T-helper 2 cell (primary cell): Measurements from ENCODE around the gene PTGES2.

Experiments used
- DNase-seq, 5 experiments: peaks; one replicate each; pipeline versions ENCODE4 v3.0.0 to v3.0.0-alpha.2; 2012 to 2022

Gene PTGES2

DNA sequence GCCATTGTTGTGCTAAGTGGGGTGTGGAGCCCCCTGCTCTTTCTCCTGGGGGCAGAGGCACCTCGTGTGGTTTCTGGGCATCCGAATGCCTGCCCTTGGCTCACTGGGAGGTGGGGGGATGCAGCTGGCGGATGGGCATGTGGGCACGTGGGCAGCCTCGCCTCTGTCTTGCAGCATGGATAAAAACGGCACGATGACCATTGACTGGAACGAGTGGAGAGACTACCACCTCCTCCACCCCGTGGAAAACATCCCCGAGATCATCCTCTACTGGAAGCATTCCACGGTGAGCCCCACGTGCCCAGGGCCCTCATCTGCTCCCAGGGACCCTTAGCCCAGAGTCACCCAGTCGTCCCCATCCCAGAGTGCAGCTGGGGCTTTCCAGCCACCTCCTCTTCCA lies 25.3 kb downstream of the PTGES2 start:
- no peak for DNase-seq

DNA sequence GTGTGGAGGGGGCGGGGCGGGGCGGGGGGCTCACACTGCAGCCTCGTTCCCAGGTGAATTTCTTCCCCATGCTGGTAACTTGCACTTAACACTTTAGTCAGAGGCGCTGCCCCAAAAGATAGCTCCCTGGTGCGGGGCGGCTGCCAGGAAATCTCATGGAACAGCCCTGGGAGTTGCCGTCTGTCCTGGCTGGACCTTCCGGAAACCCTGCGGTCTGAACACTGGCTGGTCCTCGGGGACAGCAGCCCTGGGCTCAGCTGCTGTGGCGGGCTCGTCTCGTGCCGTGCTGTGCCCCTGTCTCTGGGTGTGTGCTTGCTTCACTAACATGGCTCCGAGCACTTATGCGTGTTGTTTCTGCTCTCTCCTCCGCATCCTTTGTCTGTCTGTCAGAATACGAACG lies 25.8 kb downstream of the PTGES2 start:
- DNase-seq: no peak

DNA sequence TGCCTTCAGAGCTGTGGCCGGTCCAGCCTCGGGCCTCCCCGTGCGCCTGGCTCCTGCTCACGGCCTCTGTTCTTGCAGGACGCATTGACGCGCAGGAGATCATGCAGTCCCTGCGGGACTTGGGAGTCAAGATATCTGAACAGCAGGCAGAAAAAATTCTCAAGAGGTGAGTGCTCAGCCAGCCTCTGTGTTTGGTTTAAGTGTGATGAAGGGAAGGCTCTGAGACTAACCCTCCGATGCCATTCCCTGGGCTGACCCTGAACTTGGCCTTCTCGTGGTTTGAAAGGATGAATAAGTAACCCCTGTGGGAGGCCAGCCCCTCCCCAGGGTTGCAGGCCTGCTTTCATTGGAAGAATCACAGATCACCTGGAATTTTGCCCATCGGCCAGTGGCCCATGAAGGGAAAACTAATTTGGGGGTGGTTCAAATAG lies 26.3 kb downstream of the PTGES2 start:
- no peak for DNase-seq

DNA sequence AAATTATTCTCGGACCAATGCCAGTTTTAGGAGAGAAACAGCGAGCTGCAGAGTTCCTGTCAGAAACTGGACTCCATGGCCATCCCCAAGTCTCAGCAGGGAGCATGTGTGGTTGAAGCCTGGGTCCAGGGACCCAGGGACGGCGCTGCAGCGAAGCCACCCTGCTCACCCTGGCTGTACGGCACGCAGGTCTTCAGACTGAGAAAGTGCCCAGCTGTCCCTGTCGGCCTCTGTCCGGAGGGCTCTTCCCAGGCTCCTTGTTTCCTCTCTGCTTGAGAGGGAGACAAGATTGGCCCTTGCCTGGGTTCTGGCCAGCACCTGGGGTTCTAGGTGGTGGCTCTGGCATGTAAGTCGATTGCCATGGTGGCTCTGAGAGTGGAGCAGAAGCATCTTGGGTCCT lies 26.9 kb downstream of the PTGES2 start:
- DNase-seq: no peak

DNA sequence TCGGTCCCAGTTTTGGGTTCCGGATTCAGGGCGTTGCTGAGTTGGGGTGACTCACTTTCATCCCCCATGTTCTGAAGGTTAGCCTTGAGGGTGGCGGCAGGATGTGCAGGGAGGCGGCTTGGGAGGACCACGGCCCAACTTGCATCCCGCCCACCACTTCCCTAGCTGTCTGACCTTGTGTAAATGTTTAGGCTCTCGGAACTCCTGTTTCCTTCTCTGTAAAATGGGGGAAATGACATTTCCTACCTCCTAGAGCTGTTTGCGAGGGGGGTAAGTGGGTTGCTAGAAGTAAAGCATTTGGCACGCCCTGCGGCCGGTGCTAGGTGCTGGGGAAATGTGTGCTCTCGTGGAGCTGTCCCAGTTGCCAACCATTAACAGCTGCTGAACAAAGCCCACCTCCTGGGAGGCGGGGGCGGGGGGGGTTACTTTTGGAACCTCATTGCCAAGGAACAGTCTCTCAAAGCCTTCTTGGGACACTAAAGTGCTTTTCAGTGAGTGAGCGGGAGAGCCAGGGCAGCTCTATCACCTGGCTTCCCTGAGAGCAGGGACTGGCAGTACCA lies 27.5 kb downstream of the PTGES2 start:
- no peak for DNase-seq

DNA sequence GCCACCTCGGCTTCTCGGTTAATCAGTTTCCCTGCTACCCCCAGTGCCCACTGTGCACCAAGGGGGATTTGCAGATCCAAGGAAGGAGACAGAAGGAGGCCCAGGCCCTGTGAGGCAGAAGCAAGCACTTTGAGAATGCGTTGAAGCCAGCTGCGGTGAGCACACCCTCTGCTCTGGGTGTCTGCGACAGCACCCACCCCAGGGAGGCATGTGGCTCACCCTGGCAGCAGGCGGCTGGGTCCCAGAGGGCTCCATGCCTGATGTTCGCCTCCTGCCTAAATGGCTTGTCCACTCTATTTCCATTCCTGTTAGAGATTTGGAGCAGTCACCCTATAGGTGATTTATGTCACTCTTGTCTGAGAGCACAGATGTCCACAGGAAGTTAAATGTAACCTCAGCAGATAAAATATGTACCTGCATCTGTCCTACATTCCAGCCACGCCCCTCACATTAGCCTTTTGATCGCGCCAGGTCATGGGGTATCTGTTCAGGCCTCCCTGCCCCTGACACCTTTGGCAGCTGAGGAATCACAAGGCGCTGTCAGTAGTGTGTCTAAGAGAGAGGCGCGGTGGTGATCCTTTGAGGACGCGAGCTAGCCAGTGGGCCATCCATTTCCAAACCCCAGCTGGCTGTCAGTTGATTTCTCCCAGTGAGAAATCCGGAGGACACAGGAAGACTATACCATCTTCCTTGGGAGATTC lies 28.1 kb downstream of the PTGES2 start:
- no peak for DNase-seq

DNA sequence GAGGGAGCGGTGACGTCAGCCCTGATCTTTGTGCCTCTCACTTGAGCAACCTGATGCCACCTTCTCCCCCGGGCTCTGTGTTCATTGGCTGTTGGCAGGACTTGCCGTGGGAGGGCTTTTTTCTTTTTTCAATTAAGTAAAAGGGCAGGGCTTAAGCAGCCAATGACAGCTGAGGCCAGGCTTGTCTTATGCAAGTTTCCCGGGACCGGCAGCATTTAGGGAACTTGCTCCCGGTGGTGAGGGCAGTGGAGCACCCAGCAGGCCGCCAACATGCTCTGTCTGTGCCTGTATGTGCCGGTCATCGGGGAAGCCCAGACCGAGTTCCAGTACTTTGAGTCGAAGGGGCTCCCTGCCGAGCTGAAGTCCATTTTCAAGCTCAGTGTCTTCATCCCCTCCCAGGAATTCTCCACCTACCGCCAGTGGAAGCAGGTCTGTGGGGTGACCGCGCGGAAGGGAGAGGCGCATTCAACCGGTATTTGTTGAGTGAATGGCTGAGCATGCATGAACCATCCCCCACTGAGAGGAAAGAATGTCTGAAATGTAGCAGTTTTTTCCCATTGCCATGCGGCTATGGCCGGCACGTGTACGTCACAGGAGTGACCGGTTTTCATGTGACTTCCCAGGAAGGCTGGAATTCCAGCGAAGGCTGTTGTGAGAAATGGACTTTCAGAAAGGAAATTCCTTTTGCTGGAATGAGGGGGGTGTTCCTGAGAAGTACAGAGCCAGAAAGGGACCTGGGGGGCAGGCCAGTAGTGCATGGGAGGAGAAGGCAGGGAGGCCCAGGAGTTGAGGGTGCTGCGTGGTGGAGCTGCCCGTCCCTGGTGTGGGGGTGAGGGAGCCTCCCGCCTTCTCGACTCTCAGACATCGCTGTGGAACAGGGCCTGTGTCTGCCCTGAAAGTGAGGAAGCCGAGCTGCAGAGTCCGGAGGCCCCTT lies 29.0 kb downstream of the PTGES2 start:
- DNase-seq: peak in 3 of 5 experiments; percentile 29 to 46 (median 39)

DNA sequence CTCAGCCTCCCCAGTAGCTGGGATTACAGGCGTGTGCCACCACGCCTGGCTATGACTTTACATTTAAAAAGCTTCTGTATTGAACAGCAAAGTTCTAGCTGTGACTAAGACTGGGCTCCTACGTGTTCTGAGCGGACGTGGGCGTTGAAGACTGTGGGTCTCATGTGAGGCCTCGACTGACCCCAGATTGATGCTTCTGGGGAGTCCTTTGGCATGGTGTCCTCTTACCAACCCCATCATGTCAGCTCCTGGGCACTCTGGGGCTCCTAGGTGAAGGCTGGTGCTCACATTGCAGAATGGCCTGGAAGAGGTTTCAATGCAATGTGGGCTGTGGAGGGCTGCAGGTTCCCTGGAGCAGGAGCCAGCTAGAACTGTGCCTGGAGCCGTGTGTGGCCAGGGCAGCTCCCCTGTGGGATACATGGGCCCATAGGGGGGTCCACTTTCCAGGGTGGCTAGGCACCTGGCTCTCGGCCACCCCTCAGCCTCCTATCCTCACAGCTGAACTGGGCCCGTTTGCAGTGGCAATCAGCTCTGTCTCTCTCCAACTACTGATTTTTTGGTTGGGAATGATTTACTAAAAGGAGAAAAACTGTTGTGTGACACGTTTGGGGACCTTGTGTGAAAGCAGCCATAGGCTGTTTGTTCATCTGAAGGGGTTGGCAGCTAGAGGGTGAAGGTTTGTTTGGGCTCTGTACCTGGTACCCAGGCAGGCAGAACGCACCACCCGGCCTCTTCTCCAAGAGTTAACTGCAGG lies 29.8 kb downstream of the PTGES2 start:
- DNase-seq: no peak

DNA sequence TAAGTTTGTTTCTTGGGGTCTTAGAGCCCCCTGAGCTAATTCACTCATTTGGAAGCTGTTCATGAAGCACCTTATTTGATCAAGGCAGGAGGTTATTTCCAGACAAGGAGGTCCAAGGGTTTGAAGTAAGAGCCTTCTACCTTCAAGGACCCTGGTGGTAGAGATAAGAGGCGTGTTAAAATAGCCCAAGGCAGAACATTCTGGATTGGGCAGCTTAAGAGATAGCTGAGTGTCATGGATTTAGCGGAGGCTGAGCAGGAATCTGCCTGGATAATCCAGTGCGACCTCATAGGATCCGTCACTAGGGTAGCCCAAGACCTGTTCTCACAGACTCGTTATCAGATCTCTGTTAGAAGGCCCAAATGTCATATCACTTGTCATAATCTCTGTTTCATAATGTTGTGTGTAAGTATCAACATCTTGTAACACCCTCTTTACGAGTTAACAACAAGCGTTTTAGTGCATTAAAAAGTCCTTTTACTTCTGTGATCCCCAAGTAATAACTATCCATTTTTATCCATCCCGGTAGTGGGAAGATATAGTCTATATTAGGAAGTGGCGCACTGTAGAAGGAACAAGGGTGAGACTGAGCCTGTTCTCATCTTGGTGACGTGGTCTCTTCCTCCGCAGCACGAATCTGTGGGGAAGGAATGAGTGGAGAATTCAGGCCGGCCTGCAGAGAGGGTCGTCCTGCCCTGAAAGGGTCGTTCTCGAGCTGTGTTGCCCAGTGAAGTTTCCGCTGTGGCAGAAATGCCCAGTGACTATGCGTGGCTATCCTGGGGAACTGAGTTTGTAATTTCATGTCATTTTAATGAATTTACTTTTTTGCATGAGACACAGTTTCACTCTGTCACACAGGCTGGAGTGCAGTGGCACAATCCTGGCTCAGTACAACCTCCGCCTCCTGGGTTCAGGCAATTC lies 30.7 kb downstream of the PTGES2 start:
- no peak for DNase-seq

DNA sequence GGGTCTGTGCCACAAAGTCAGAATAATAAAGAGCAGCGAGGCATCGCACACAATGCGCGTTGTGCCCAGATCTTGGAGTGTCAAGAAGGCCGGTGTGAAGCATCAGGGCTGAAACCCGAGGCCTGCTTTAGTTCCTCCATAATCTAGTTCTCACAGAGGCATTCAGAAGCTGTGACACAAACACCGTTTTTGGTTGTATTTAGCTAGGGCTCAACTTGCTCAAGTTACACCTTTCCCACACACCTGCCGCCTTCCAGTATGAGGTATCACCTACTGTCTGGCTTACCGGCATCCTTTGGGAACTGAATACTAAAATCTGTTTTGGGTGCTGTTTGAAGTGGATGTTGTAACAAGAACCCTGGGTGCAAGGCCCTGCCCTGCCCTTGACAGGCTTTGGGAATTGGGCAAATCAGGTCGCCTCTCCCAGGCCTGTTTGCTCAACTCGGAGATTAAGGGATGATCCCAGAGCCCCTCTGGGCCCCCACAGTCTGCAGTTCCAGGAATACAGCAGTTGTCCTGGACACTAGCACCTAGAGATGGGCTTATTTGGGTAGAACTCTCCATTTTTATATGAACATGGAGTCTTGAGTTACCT lies 32.5 kb downstream of the PTGES2 start:
- no peak for DNase-seq

DNA sequence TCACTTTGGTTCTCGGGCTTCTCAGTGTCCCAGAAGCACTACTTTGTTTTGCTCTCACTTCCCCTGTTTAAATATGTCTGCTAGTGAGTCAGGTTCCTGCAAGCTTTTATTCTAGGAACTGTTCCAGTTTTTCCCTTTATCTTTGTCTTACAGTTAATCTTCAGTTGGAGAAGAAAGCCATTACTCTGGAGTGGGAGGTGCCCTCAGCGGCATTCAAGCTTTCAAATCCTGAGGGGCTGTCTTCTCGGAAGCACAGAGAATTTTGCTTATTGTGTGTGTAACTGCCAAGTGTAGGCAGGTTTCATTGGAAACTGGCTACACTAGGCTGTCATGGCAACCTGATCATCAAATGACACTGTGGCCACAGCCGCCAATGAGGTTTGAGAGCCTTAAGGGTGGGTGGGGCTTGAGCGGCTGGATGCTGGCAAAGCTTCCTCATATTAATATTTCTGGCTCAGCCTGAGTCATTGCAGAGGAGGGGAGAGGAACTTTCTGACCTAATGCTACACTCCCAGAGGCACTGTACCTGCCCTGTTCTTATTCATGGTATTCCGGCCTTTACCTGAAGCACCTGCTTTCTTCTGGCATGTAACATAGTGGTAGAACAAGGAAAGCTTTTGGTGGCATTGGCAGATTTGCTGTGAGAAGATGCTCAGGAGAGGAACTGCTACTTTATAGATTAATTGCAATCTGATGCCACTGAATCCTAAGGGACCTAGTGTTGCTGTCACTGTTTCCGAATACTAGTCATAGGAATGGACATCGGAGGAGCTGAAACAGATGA lies 33.2 kb downstream of the PTGES2 start:
- DNase-seq: peak in 3 of 5 experiments; percentile 66 to 85 (median 76)

DNA sequence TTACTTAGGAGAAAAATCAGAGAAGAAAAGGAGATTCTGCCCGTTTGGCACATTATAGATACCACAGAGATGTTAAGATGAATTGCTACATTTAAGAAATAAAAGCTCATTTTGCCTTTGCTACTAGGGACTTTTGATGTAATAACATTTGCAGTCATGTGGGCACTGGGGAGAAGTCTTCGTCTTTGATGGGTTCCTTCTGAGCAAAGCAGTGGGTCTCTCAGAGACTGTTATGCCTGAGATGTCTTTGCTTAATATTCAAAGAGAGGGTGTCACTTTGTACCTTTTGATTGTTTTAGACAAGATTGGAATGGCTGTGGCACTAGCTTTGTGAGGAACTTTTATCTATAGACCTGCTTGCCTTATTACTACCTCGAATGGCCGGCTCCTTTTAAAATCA lies 34.5 kb downstream of the PTGES2 start:
- no peak for DNase-seq

DNA sequence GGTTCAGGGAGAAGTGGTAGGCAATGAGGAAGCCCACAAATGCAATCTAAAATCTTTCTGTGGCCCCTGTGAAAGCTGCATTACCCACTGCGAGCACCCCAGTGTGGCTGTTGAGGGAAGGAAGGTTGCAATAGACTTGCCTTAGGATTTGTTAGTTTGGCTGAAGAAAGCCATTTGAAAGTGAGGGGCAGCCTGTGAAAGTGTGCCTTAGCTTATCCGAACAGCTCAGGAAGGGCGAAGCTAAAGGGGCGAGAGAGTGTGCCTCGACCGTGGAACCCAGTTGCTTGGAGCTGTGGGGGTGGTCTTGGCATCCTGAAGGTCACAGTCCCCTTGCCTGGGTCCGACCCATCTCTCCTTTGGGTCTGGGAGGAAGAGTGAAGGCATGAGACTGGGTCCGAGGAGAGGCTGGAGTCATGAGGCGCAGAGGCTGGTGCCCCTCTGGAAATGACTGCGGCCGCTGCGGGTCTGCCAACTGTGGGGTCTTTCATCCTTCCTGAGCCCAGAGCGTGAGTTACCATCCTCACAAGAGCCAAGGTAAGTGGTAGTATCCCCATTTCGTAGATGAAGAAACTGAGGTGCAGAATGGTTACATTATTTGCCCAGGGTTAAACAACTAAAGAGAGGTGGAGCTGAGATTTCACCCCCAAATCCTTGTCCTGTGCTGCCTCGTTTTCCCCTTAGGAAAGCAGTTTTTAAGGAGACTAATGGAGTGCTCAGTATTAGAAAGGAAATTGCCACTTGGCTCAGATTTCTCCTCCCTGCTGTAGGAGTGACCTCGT lies 35.1 kb downstream of the PTGES2 start:
- DNase-seq: no peak

DNA sequence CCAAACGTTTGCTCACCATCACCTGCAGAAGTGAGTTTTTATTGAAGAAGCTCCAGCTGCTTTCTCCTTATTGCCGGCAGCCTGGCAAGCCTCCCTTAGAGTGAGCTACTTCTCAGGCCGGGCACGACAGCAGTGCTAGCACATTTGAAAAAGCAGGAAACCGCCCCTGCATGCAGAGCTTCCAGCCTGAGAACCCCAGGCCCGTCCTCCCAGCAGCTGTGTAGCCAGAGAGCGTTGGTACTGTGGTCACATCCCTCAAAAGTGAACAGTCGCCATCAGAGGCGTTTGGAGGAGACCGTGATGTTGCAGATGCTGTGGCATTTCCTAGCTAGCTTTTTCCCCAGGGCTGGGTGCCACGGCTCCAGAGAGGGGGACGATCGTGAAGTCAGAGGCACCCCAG lies 36.0 kb downstream of the PTGES2 start:
- DNase-seq: no peak

DNA sequence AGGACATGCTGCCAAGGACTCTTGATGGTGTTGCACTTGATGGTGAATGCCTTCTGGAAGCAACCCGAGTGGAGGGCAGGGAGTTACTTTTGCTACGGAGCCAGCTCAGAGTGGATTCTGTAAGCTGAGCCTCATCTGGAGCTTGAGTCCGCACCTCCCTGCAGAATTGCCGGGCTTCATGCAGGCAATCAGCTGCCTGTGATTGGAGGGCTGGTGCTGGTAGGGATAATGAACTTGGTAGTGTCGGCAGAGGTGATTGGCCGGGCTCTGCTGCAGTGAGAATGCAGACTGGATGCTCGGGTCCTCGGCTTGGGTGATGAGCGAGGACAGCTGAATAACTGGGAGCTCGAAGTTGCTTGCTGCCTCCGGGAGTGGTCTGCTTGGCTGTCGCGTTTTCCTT lies 36.4 kb downstream of the PTGES2 start:
- DNase-seq: no peak

DNA sequence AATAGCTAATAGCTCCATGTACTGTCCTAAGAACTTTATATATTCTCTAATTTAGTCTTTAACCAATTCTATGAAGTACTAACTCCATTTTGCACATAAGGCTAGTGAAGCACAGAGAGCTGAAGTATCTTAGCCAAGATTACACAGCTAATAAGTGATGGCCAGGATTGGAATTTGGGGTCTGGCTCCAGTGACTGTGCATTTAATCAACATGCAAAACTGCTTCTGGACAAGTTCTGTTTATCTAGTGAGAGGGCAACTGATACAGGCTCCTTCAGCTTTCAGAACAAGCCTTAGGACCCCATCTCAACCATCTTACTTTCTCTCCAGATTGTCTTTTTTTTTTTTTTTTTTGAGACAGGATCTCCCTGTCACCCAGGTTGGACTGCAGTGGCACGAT lies 38.2 kb downstream of the PTGES2 start:
- no peak for DNase-seq

DNA sequence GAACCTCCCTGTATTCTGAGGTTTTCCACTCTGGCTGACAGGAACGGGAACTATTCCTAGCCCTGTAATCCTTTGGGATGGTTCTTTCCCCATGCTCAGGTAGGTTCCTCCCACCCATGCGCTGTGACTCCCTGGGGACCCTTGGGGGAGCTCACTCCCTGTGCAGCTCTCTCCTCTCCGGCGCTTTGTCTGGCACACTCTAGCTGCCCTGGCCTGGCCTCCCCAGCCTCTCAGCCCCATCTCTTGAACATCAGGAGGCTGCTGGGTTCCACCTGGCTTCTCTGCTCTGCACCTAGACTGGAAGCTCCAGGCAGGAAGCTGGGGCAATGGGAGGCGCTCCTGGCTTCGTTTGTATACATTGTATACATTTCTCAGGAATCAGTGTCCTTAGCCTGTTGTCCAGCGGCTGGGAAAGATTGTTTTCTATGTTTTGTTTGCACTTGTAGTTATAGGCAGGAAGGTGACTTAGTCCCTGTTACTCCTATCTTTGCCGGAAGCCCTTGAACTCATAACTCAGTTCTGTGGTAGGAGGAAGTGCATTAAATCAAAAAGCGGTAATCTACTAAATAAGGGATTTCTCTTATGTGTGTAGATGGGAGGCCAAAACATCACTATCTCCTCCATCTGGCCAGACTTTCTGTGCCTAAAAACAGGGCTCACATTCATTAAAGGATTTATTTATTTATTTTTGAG lies 39.1 kb downstream of the PTGES2 start:
- DNase-seq: peak in 1 of 5 experiments; percentile 51

DNA sequence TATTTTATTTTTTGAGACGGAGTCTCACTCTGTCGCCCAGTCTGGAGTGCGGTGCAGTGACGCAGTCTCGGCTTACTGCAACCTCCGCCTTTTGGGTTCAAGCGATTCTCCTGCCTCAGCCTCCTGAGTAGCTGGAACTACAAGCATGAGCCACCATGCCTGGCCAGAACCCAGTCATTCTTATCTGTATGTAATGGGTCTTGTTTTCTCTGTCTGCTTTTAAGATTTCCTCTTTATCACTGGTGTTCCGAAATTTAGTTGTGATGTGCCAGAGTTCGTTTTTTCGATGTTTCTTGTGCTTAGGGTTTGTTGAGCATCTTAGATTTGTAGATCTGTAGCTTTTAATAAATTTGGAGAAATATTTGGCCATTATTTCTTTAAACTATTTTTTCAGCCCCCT lies 40.3 kb downstream of the PTGES2 start:
- DNase-seq: no peak

DNA sequence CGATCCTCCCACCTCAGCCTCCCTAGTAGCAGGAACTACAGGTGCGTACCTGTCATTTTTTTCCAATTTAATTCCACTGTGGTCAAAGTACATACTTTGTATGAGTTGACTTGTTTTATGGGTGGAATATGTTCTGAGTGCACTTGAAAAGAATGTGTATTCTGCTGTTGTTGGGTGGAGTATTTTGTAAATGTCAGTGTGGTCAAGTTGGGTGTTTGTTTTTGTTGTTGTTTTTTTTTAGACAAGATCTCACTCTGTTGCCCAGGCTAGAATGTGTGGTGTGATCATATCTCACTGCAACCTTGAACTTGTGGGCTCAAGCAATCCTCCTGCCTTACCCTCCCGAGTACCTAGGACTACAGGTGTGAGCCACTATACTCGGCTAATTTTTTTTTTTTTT lies 41.6 kb downstream of the PTGES2 start:
- DNase-seq: no peak
